ENCODE results near the gene DNAJB9.

Gene DNAJB9

GRCh38 chr7:108603656-108604306 is 34.1 kb downstream of the DNAJB9 start:
- no peak overlapping the region for H3K27ac ChIP-seq
- DNase-seq (ENCODE audit: low read depth, low spot score) = no peak

- no peak overlapping the region for H3K27ac ChIP-seq
- no peak for DNase-seq (ENCODE audit: low read depth, low spot score)
Measured at GRCh38 chr7:108604307-108605077, 34.8 kb downstream of the DNAJB9 start.

- no peak overlapping the region for H3K27ac ChIP-seq
- DNase-seq (ENCODE audit: low read depth, low spot score) = no peak
Measured at GRCh38 chr7:108605559-108606201, 36.0 kb downstream of the DNAJB9 start.

GRCh38 chr7:108609643-108610042 is 40.0 kb downstream of the DNAJB9 start:
- no peak overlapping the region for H3K27ac ChIP-seq
- no peak for DNase-seq (ENCODE audit: low read depth, low spot score)

- no peak overlapping the region for H3K27ac ChIP-seq
- peak; percentile 18 for DNase-seq (ENCODE audit: low read depth, low spot score)
Measured at GRCh38 chr7:108611268-108611667, 41.6 kb downstream of the DNAJB9 start.

GRCh38 chr7:108613147-108613948 is 43.7 kb downstream of the DNAJB9 start:
- H3K27ac ChIP-seq = no peak overlapping the region
- no peak for DNase-seq (ENCODE audit: low read depth, low spot score)

GRCh38 chr7:108613949-108614381 is 44.3 kb downstream of the DNAJB9 start:
- DNase-seq (ENCODE audit: low read depth, low spot score) = no peak
- H3K27ac ChIP-seq = no peak overlapping the region

- DNase-seq (ENCODE audit: low read depth, low spot score) = no peak
- H3K27ac ChIP-seq = no peak overlapping the region
Measured at GRCh38 chr7:108614896-108615295, 45.2 kb downstream of the DNAJB9 start.

GRCh38 chr7:108618056-108618455 is 48.4 kb downstream of the DNAJB9 start:
- H3K27ac ChIP-seq = no peak overlapping the region
- no peak for DNase-seq (ENCODE audit: low read depth, low spot score)

GRCh38 chr7:108623220-108623619 is 53.5 kb downstream of the DNAJB9 start:
- no peak for DNase-seq (ENCODE audit: low read depth, low spot score)
- H3K27ac ChIP-seq = no peak overlapping the region

All from epithelial cell of prostate (primary cell).